Calu3 (cell line): Measurements from ENCODE around the gene SNX30. TPM values are rescaled to one million over a fixed set of nuclear protein-coding genes. Genes with fewer than 3 reads are reported as not detected.

Source experiments
- BruUV-seq: library from RNA; stranded (reverse); fragments of 400-500 nt; replicated peaks from 2 replicates; lab custom pipeline; 2021; lab: Mats Ljungman, UMichigan
- CTCF ChIA-PET: fragments of 300-600 bp; sonication (Branson Sonifier 250); formaldehyde crosslinking; loops from one replicate; lab custom pipeline; 2022; ENCODE audit warnings: antibody characterized with exemption; lab: Charles Lee
- DNase-seq: peaks from one replicate; pipeline ENCODE4 v3.0.0; 2022
- H3K27ac Mint-ChIP-seq: one replicate; pipeline ENCODE4 v1.8.0; 2022; ENCODE audit warnings: mixed read lengths; ENCODE audit not compliant: unreplicated experiment
- H3K27me3 Mint-ChIP-seq: one replicate; pipeline ENCODE4 v1.8.0; 2022; ENCODE audit warnings: mixed read lengths; ENCODE audit not compliant: unreplicated experiment
- H3K36me3 Mint-ChIP-seq: one replicate; pipeline ENCODE4 v1.8.0; 2022; ENCODE audit warnings: mild to moderate bottlenecking, moderate library complexity, mixed read lengths; ENCODE audit not compliant: insufficient read depth, unreplicated experiment
- H3K4me1 Mint-ChIP-seq: one replicate; pipeline ENCODE4 v1.8.0; 2022; ENCODE audit warnings: mild to moderate bottlenecking, low read depth, mixed read lengths; ENCODE audit not compliant: unreplicated experiment
- H3K4me3 Mint-ChIP-seq: one replicate; pipeline ENCODE4 v1.8.0; 2022; ENCODE audit warnings: mild to moderate bottlenecking, low read depth, moderate library complexity, mixed read lengths; ENCODE audit not compliant: unreplicated experiment
- H3K9me3 Mint-ChIP-seq: one replicate; pipeline ENCODE4 v1.8.0; 2022; ENCODE audit warnings: low read depth, mixed read lengths; ENCODE audit not compliant: unreplicated experiment
- intact Hi-C: fragments of 100-400 bp; cut with micrococcal nuclease; formaldehyde crosslinking; loops from one replicate; pipeline ENCODE4 v1.10.0; 2022; ENCODE audit not compliant: unreplicated experiment
- total RNA-seq: library from RNA; stranded (reverse); gene quantifications from 2 replicates; pipeline ENCODE4 v1.2.3, GENCODE V29; 2022
- TF ChIP-seq, protein P1 (sequence below): fragments of 200-600 bp; IDR thresholded peaks from one replicate; pipeline ENCODE4 v1.8.0; 2022; ENCODE audit warnings: antibody characterized with exemption; ENCODE audit not compliant: unreplicated experiment

Gene SNX30
- total RNA-seq, 1 experiment from 2014 or later = 8.7 TPM

GRCh38 chr9:112842555-112842954, 92.0 kb downstream of the SNX30 start:
- BruUV-seq = no TSS peak
- Mint-ChIP-seq H3K27ac (no peak overlapping the region), H3K4me1 (peaks cover 11% of the 10 kb centered on the region), H3K9me3 (no peaks in the 10 kb centered on the region), H3K27me3 (no peaks in the 10 kb centered on the region), H3K36me3 (peaks cover 9% of the 10 kb centered on the region), H3K4me3 (no peak overlapping the region)
- no peak for DNase-seq
- intact Hi-C loops = no loop called here
- CTCF ChIA-PET = interaction anchor here (1.8 kb wide), 1 partner anchor 60 kb away, joined by 6 read pairs; no protein-coding TSS in a partner anchor
- TF ChIP-seq, protein P1, sequence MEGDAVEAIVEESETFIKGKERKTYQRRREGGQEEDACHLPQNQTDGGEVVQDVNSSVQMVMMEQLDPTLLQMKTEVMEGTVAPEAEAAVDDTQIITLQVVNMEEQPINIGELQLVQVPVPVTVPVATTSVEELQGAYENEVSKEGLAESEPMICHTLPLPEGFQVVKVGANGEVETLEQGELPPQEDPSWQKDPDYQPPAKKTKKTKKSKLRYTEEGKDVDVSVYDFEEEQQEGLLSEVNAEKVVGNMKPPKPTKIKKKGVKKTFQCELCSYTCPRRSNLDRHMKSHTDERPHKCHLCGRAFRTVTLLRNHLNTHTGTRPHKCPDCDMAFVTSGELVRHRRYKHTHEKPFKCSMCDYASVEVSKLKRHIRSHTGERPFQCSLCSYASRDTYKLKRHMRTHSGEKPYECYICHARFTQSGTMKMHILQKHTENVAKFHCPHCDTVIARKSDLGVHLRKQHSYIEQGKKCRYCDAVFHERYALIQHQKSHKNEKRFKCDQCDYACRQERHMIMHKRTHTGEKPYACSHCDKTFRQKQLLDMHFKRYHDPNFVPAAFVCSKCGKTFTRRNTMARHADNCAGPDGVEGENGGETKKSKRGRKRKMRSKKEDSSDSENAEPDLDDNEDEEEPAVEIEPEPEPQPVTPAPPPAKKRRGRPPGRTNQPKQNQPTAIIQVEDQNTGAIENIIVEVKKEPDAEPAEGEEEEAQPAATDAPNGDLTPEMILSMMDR = no peak

DNA sequence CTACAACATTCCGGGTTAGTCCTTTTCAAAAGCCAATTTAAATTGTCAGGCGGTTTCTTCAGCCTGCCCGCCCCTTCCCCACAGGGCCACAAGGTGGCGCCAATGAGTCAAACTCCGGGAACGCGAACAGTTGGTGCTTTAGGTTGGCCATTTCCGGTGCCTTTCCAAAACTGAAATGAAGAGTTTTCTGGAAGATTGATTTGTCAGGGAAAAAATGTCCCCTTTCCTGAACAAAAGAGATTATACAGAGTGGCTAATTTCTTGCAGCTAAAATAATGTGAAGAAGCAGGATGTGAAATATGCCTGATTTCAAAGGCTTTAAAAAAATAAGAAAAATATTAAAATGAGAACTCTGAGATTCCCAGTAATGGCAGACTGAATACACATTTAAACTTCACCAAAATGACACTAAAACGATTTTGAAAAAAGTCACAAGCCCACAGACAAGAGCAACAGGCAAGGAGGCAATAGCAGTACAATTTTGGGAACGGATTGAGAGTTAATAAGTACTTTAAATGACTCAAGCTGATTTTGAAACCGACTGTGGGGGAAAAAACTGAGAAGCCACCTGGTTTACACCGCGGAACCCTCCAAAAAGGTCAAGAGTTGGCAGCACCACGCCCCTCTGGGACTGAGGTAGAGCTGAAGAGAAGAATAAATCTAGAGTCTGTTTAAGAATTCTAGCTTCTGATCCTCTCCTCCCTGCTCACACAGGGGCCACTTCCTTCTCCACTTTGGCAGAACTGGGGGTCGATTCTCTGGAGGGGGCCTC, 94.4 kb downstream of the SNX30 start:
- CTCF ChIA-PET = no interaction called here
- no peak overlapping the region for H3K4me3 Mint-ChIP-seq
- peak; percentile 79 for DNase-seq
- TF ChIP-seq, protein P1 = peak; percentile 77
- H3K27ac Mint-ChIP-seq = no peak overlapping the region
- no peaks in the 10 kb centered on the region for H3K36me3 Mint-ChIP-seq
- BruUV-seq = no TSS peak
- H3K4me1 Mint-ChIP-seq = peaks cover 11% of the 10 kb centered on the region
- H3K27me3 Mint-ChIP-seq = no peaks in the 10 kb centered on the region
- intact Hi-C loops = loop anchor here (1.0 kb wide), 1 partner anchor 58 kb away; no protein-coding TSS in a partner anchor
- H3K9me3 Mint-ChIP-seq = no peaks in the 10 kb centered on the region

DNA sequence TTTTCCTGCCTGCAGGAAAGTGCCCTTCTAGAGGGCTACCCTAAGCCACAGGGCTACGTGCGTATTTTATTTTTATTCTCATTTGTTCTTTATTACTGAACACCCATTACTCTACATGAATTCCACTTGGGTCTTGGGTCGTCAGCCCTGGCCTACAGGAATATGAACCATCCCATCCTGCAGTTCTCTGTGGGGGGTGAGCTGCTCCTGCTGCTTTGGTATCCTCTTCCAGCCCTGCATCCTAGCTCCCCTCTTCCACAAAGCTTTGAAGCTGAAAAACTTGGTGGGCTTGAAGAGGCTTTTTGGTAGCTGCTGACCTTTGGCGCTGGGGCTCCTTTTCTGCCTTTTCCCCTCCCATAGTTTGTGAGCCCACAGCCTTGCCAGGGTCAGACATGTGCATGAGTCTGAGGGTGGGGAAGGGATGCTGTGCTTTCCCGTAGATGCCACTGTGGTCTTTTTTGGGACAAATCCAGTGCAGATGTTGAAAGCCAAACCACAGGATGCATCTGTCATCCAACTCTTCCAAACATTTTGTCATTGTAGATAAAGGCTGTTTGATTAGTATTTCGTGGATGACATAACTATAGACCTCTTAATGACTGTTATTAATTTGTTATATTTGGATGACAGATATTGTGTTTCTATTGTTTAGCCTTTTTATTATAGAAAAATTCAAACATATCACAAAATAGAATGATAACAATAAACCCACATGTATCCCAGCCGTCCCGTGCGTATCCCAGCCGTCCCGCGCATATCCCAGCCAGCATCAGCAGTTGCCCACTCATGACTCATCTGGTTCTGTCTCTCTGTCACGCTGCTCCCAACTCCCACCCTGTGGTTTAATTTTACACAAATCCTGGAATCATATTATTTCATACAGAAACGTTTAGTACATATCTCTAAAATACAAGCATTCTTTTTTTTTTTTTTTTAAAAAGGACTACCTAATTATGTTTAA, 96.2 kb downstream of the SNX30 start:
- TF ChIP-seq, protein P1 = no peak
- H3K27me3 Mint-ChIP-seq = no peaks in the 10 kb centered on the region
- no peak overlapping the region for H3K4me3 Mint-ChIP-seq
- no peak overlapping the region for H3K27ac Mint-ChIP-seq
- no peaks in the 10 kb centered on the region for H3K36me3 Mint-ChIP-seq
- CTCF ChIA-PET = no interaction called here
- DNase-seq = no peak
- intact Hi-C loops = no loop called here
- H3K4me1 Mint-ChIP-seq = peaks cover 11% of the 10 kb centered on the region
- H3K9me3 Mint-ChIP-seq = no peaks in the 10 kb centered on the region
- BruUV-seq = no TSS peak

DNA sequence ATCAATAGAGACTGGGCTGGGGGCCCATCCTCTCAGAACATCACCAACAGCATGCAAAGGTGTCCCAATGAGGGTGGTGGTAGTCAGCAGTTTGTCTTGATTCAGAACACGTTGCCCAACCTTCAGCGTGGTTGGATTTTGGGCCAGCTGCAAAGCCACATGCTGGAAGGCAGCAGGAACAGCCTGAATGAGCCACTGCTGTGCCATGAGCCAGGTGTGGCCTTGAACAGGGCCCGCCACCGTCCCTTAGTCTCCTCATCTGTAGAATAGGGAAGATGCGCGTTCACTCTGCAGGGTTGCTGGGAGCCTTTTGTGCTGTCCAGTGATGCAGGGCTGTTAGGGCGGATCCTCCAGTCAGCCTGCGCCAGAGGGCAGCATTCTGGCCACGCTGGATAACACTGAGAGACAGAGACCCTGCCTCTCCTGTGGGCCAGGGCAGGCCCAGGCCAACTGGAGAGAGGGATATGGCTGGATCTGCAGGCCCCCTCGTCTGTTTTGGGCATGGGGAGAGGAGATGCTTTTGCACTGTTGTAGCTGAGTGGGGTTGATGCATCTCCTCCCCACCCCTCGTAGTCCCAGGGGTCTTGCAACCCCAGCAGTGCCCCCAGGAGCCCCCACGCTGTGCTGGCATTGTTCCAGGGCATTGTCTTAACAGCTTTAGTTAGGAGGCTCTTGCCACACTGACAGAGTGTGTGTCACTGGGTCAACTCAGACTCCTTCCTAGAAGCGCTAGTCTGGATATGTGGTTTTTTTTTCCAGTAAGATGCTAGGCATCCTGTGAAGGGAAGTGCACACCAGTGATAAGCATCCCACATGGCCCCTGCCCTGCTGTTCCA, 98.0 kb downstream of the SNX30 start:
- peaks cover 11% of the 10 kb centered on the region for H3K4me1 Mint-ChIP-seq
- DNase-seq = no peak
- CTCF ChIA-PET = no interaction called here
- no peaks in the 10 kb centered on the region for H3K9me3 Mint-ChIP-seq
- intact Hi-C loops = no loop called here
- BruUV-seq = no TSS peak
- H3K27ac Mint-ChIP-seq = no peak overlapping the region
- peaks cover 1% of the 10 kb centered on the region for H3K36me3 Mint-ChIP-seq
- no peak overlapping the region for H3K4me3 Mint-ChIP-seq
- H3K27me3 Mint-ChIP-seq = no peaks in the 10 kb centered on the region
- TF ChIP-seq, protein P1 = no peak
